HG02759 (cell line): ENCODE results near the gene AQP12B.
"Not testable (repeated sequence)": the region's sequence is repeated elsewhere in the genome, so short reads cannot be mapped to it uniquely, and the experiment has no call there.

Experiments
- ATAC-seq: cut with Tn5 transposase; IDR thresholded peaks from one replicate; pipeline ENCODE4 v1.9.1; 2021; ENCODE audit warnings: mild to moderate bottlenecking, moderate library complexity; ENCODE audit not compliant: unreplicated experiment

Gene AQP12B

GRCh38 chr2:240701736-240702639 is 19.3 kb upstream of the AQP12B start:
- ATAC-seq: no peak

GRCh38 chr2:240701091-240701735 is 18.5 kb upstream of the AQP12B start:
- ATAC-seq: no peak

GRCh38 chr2:240700616-240701015 is 17.9 kb upstream of the AQP12B start:
- not testable (repeated sequence) for ATAC-seq

GRCh38 chr2:240699835-240700234 is 17.1 kb upstream of the AQP12B start:
- not testable (repeated sequence) for ATAC-seq

DNA sequence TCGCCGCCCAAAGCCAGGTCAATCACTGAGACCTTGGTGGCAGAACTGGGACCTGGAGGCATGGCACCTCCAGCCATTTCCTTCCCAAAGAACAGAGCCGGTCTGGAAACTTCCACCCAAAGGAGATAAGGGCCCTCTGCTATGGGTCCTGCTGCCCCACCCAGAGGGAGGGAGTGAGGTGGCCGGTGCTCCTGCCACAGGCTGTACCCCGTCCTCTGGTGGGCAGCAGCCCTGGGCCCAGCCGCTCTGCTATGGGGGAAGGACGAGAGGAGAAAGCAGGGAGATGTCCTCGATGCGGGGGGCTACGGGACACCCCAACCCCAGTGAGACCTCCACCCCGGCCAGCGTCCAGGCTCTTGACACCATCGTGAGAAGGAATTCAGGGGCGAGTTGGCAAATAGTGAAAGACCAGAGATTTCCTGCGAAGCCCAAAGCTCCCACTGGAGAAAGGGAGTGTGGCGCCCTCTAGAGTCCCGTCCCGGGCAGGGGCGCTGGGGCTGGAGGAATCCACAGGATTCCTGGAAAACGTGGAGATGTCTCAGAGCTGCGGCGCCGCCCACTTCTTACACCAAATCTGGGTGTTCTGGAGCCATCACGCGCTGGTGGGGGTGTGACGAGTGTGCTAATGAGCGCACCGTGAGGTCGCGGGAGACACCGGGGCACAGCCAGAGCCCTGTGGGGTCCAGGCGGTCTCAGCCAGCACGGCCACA is 16.3 kb upstream of the AQP12B start:
- ATAC-seq: not testable (repeated sequence)

DNA sequence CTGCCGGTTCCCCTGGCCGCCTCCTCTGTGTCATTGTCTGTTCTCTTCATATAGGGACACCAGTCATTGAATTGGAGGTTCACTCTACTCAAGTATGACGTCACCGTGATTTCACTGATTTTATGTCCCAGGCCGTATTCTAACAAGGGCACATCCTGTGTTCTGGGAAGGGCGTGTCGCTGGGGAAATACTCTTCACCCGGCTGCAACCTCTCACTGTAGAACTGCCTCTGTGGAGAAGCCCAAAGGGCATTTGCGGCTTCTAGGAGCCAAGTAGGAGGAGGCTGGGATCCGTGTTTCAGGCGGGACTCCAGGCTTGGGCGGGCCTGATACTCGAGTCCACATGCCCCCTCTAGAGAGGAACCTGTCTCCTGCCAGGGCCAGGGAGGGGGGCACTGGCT is 13.8 kb upstream of the AQP12B start:
- not testable (repeated sequence) for ATAC-seq

DNA sequence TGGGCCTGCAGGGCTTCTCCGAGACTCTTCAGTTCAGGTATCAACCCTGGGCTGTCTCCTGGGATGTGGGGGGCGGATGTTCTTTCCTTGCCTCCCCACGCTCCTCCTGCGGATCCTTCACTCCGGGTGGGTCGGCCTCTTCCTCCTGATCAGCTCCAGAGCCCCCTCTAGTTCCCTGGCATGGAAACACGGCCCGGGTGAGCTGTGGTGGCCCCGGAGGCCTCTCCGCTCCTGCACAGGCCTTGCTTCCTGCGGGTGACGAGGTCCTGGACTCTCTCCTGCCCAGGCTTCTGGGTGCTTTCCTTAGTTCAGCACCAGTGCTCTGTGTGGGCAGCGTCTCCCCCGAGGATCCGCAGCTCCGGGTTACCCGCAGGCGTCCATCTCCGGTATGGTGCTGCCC is 12.9 kb upstream of the AQP12B start:
- not testable (repeated sequence) for ATAC-seq

GRCh38 chr2:240694304-240694703 is 11.6 kb upstream of the AQP12B start:
- not testable (repeated sequence) for ATAC-seq

DNA sequence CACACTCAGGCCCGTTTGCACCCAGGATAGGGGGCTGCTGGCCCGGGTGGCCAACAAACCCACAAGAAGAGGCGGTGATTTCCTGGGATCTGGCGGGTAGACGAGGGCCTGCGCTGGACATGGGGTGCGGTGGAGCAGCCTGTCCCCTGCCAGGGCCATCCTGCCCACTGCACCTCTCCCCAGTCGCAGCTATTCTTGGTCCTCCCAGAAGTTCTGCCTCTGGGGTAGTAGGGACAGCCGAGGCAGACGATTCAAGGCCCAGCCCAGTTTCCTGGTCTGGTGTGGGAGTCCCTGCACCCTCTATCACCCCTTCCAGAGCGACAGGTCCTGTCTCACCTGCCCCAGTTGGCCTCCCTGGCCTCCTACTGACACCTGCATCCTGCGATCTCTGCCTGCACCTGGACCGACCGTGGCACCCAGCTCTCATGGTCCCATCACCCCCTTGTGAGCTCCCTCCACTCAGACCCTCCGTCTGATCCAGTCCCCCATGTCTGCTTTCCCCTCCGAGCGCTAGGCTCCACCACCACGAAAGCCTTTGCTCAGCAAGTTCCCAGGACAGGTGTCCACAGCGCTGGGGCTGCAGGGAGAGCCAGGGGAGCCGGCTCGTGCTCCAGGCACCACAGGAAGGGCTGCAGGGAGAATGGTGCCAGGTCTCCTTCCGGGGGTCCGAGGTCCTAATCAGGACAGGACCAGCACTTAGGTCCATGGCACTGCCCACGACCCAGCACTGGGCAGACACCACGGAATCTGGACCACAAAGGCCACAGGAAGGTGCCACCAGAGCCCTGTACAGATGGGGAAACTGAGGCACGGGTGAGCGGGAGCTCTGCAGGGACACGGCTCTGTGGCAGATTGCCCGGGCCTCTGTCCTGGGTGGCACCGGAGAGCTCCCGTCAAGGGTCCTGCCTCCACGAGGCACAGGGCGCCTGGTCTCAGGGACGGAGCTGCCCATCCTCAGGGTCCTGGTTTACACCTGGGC is 10.2 kb upstream of the AQP12B start:
- ATAC-seq: not testable (repeated sequence)

- ATAC-seq: not testable (repeated sequence)
Observed at GRCh38 chr2:240691631-240692420, 9.1 kb upstream of the AQP12B start, which contains the start of gene AQP12A. AQP12A (plus strand) TSS chr2:240691866; CDS start chr2:240691914, 48 bp downstream.

DNA sequence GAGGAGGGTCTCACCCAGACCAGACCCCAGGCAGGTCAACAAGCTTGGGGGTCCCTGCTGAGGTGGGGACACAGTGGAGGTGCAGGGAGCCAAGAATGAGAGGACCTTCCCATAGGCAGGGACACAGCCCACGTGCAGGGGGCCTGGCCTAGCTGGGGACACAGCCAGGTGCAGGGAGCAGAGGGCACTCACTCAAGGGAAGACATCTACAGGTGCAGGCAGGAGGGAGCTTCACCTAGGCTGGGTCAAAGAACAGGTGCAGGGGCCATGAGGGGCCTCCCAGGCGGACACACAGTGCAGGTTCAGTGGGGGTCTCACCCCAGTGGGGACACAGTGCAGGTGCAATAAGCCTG is 8.4 kb upstream of the AQP12B start:
- ATAC-seq: not testable (repeated sequence)

- ATAC-seq: not testable (repeated sequence)
Observed at GRCh38 chr2:240690421-240691074, 7.9 kb upstream of the AQP12B start.

DNA sequence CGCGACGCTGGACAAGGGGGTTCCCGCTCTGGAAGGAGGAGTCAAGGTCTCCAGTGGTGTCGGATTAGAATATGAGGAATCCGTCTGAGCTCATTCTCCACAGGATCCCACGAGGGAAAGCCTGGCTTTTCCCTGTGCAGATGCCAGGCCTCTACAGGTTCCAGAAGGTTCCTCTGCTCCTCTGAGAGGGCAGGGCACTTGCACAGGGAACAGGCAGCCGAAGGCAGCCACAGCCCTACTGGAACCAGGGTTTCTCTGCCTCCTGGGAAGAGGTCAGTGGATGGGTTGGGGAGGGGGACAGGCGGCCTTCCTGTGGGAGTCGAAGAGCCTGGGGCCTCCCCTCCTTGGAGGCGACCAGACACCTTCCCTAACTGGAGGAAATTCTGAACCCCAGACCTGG is 7.3 kb upstream of the AQP12B start:
- ATAC-seq: no peak

GRCh38 chr2:240688553-240688919 is 5.9 kb upstream of the AQP12B start:
- no peak for ATAC-seq

DNA sequence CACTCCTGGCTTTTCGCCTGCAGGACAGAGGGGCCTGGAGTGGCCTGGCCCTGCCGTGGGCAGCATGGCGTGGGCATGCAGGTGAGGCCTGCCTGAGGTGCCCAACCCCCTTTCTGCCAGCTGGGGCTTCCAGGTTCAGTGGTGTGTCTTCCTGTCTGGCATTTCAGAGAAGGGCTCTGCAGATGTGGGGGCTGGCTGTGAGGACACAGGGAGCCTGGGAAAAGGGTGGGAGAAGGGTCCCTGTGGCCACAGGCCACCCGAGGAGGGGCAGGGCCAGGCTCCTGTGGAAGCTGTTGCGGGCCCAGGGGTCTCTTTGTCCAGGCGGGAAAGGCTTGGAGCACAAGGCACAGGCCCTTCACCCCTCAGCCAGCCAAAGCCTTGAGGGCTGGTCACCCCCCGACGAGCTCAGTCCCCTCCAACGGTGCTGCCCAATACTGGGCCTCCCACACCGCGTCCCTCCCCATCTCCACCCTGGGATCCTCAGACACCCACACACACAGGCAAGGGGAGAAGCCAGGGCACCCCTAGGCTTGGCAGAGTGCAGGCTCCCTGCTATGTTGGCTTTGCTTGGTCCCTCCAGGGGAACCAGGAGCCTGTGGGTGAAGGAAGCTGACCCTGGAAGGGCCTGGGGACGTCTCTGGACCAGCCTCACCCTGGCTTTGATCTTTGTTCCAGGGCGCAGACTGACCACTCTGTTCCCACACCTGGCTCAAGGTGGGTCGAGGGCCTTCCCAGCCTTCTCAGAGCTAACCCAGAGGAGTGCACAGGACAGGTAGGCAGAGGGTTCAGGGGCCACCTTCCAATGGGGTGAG is 5.3 kb upstream of the AQP12B start:
- ATAC-seq: no peak

DNA sequence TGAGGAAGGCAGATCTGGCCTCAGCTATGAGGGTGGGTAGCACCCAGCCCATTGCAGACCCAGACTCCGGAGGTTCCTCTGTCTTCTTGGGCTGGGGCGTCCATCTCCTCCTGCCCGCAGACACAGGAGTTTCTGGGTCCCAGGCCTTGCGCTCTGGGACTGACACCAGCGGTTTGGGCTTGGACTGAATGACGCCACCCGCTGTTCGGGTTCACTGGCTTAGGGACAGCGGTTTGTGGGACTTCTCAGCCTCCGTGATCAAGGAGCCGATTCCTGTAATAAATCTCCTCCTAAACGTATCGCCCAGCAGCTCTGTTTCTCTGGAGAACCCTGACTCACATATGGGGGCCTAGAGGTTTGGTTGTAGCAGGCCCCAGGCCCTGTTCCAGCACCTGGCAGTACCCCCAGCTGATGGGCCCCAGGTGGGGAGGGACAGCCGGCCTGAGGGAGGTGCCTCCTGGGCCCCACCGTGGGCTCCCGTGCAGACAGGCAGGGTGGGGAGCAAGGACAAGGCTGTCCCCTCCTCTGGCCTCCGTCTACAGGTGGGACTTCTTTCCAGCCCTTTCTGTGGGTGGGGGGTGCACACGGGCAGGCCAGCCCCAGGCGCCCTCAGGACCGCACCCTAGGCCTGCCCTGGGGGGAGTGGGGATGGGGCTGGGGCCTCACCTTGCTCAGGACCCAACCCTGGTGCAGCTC is 4.5 kb upstream of the AQP12B start:
- ATAC-seq: no peak

GRCh38 chr2:240686460-240686859 is 3.8 kb upstream of the AQP12B start:
- no peak for ATAC-seq
